GM12892 (cell line): ENCODE results near the gene SIDT2.

Source experiments
- POLR2A ChIP-seq: IDR thresholded peaks from 2 replicates; pipeline ENCODE4 v1.6.1; 2011; ENCODE audit warnings: low read depth, low read length, control low read depth
- POLR2AphosphoS5 ChIP-seq: IDR thresholded peaks from 2 replicates; pipeline ENCODE4 v1.6.1; 2011; ENCODE audit warnings: low read depth, low read length, control low read depth
- TAF1 ChIP-seq: IDR thresholded peaks from 2 replicates; pipeline ENCODE4 v1.6.1; 2011; ENCODE audit warnings: low read depth, mild to moderate bottlenecking, control low read depth, low read length, borderline replicate concordance

- TF ChIP-seq POLR2AphosphoS5: no peak
- no peak for TF ChIP-seq POLR2A
- no peak for TF ChIP-seq TAF1
Measured at GRCh38 chr11:117197006-117197405, 18.5 kb downstream of the SIDT2 start.
